Suppressor macrophage treated with lipopolysaccharide for 4 hours (primary cell): Measurements from ENCODE around the gene SPPL2A.
"Not testable (repeated sequence)": the region's sequence is repeated elsewhere in the genome, so short reads cannot be mapped to it uniquely, and the experiment has no call there.

Experiments
- DNase-seq: peaks from one replicate; pipeline ENCODE4 v3.0.0-alpha.2; 2020

Gene SPPL2A, protein sequence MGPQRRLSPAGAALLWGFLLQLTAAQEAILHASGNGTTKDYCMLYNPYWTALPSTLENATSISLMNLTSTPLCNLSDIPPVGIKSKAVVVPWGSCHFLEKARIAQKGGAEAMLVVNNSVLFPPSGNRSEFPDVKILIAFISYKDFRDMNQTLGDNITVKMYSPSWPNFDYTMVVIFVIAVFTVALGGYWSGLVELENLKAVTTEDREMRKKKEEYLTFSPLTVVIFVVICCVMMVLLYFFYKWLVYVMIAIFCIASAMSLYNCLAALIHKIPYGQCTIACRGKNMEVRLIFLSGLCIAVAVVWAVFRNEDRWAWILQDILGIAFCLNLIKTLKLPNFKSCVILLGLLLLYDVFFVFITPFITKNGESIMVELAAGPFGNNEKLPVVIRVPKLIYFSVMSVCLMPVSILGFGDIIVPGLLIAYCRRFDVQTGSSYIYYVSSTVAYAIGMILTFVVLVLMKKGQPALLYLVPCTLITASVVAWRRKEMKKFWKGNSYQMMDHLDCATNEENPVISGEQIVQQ

GRCh38 chr15:50765195-50765967 lies at the start of gene SPPL2A:
TSS of gene SPPL2A (minus strand) at chr15:50765706. CDS start at chr15:50765533, 173 bp downstream.
- peak; percentile 96 for DNase-seq

- no peak for DNase-seq
Measured at GRCh38 chr15:50814634-50815033, 49.1 kb upstream of the SPPL2A start.

DNA sequence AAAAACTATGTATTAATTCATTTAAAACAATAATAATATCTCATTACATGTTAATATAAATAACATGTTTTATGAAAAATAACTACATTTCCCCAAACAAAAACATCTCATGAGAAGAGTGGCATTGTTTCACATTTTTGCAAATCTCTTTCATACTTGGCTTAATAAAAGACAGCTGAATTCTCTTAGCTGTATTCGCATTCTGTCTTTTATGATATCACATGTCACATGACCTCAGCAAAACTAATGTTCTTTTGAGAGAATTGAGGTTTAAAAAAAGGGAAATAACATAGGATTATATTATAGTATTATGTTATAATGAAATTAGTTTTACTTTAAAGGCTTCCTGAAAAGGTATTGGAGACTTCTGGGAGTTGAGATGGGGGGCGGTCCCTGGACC lies 48.4 kb upstream of the SPPL2A start:
- DNase-seq, result peak; percentile 3

- DNase-seq, result no peak
Measured at GRCh38 chr15:50813089-50813488, 47.6 kb upstream of the SPPL2A start.

GRCh38 chr15:50812181-50812506 lies 46.6 kb upstream of the SPPL2A start:
- DNase-seq, result not testable (repeated sequence)

GRCh38 chr15:50811461-50812180 lies 46.1 kb upstream of the SPPL2A start:
- DNase-seq, result not testable (repeated sequence)

DNA sequence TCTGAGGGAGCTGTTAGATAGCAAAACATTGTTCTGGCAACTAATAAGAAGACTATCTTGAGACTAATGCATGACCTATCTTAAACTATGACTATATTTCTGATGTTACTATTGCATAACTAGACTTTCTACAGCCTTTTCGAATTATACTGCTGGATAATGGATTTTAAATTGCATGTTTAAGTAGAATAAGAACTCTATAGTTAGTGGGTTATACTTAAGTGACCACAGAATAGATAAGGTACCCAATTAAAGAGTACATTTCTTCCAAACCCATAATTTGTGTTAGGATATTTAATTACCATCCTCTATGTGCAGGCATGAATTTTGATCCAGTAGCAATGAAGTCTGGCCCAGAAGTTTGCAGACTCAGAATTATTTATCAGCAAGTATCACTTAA lies 44.6 kb upstream of the SPPL2A start:
- DNase-seq, result no peak

DNA sequence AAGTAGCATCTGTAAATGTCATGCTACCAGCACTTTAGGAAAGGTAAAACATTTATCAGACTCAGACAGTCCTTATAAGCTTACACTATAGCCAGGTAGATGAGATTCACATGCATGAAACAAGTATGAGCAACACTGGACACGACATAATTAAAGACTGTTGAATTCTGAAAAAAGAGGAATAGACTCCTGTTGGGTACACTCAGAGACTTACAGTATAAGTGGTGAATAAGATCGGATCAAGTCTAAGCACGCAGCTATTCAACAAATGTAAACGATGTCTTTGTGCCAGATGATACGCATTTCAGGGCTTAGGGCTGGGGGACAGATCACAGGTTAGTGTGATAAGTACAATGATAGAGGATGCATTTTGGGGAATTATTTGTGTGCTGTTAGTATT lies 43.2 kb upstream of the SPPL2A start:
- DNase-seq, result no peak

- peak; percentile 40 for DNase-seq
Measured at GRCh38 chr15:50803479-50804180, 38.1 kb upstream of the SPPL2A start.

DNA sequence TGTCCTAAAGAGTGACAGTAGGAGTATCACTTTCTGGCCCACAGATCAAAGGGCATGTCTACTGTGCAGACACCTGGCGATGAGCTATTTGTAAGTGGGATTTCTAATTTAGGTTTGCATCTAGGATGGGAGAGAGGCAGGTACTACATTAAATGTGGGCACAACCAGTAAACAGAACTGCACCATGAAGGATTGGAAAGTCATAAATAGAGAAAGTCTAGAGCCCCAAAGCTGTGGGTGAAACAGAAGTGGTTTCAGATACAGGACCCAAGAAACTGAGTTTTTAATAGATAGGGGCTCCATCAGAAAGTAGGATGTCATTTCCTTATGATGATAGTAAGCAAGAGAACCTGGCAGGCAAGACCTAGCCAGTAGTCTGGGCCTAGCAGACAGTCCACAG lies 35.2 kb upstream of the SPPL2A start:
- DNase-seq, result no peak

DNA sequence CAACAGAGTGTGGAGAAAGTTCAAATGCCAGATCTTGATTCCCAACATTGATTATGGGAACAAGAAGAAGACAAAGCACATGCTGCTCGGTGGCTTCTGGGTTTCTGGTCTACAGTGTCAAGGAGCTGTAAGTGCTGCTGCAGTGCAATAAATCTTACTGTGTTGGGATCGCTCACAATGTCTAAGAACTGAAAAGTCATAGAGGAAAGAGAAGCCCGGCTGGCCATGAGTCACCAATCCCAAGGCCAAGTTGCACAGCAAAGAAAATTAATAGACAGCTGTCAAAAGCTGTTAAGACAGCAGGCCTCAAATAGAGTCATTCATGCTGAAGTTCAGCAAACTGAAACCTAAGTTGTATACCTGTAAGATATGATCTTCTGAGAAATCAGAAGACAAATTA lies 33.2 kb upstream of the SPPL2A start:
- DNase-seq, result peak; percentile 51

- no peak for DNase-seq
Measured at GRCh38 chr15:50797926-50798325, 32.4 kb upstream of the SPPL2A start.

DNA sequence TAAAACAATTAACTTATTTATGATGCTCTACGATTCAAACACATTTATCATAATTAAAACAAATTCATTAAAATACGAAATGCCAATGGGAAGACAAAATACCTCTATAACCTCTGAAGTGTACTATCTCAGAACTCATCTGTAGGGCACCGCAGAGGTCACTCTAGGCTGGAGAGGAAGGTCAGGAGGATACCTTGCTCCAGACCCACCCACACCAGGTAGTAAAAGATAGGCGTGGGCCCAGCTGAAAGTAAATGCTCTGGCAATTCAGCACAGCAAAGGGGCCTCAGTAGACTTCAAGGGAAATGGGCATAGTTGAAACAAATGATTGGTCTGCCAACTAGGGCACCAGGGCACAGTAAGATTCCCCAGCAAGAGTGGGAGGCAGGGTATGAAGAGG lies 26.0 kb upstream of the SPPL2A start:
- no peak for DNase-seq

- DNase-seq, result no peak
Measured at GRCh38 chr15:50790778-50791453, 25.4 kb upstream of the SPPL2A start.

DNA sequence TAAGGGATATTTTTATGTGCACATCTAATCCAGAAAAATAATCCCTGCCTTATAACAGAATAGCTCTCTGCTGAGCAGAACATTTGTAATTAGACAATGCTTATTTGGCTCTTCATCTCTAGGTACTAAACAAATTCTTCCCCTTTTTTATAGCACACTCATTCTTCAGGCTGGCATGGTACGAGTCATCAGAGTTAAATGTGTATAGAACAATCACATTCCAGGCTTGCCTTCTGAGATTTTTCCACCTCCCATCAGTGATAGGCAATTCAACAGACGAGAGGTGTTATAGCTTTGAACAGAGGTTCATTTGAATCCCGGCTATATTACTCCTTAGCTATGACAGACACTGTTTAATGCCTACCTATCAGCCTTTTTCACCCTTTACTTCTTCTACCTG lies 21.4 kb upstream of the SPPL2A start:
- no peak for DNase-seq

DNA sequence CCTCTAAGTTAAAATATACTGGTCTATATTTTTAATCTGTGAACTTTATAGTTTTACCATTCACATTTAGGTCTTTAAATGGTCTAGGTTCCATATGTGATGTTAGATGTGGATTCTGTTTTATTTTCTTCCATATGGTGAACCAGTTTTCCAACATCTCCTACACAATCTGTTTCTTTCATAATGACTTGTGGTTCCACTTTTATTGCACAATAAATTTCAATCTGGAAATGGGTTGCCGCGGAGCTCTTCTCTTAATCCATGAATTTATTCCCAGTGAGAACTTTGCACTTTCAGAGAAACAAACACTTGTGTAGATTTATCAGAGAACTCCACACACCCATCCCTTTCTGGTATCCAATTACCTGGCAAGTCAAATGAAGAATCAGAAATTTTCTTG lies 20.9 kb upstream of the SPPL2A start:
- DNase-seq, result no peak

- DNase-seq, result no peak
Measured at GRCh38 chr15:50783895-50784294, 18.4 kb upstream of the SPPL2A start.

DNA sequence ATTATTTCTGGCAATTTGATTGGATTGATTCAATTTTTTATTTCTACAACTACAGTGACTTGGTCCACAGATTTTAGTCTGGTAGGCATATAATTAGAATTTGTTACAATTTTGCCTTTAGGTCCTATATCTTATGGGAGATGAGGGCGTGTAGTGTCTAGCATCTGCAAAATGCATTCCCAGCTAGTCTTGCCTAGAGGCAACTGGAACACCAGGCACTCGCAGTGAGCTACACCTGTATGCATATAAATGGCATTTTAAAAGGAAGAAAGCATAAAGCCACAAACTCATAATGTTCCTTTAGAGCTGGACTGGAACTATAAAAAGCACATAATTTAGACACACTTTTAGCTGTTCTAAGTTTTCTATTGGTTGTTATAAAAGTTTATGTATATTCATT lies 17.9 kb upstream of the SPPL2A start:
- DNase-seq, result no peak

DNA sequence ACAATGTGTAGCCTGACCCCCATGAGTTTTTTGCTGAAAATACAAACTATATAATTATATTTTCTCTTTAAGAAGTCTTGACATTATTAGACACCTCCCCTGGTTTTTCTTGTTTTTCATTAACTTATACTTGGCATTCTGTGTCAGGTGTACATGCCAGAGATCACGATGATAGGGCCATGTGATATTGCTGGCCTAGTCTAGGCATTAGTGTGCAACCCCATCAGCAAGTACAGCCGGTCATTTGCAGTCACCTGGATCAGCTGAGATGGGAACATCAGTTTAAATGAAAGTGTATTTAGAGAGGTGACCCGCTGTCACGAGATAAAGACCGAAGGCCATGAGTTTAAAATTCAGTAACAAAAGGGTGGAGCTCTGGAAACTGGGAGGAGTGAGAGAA lies 12.6 kb upstream of the SPPL2A start:
- no peak for DNase-seq

GRCh38 chr15:50777042-50777441 lies 11.5 kb upstream of the SPPL2A start:
- DNase-seq, result no peak

GRCh38 chr15:50774450-50774849 lies 8.9 kb upstream of the SPPL2A start:
- DNase-seq, result peak; percentile 36

DNA sequence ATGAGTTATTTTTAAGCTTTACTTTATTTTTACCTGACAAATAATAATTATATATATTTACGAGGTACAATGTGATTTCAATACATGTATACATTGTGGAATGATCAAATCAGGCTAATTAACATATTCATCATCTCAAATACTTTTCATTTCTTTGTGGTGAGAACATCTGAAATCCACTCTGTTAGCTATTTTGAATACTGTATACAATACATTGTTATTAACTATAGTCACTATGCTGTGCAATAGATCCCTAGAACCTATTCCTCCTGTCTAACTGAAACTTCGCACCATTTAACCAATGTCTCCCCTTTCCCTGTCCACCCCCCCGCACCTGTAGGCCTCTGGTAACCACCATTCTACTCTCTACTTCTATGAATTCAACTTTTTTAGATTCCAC lies 7.9 kb upstream of the SPPL2A start:
- DNase-seq, result no peak
